HL-60 (cell line): ENCODE measurements around the gene GRID2.

Source experiments
- DNase-seq, 2 experiments: peaks; one replicate each; pipeline ENCODE4 v3.0.0-alpha.2; 2010 to 2020; ENCODE audit warnings: low read depth in 1 of 2, low spot score in 1 of 2
- H3K27ac ChIP-seq: fragments of 250-450 bp; sonication (Bioruptor Pico); replicated peaks from 2 replicates; pipeline ENCODE4 v1.5.1; 2020; ENCODE audit warnings: mild to moderate bottlenecking, moderate library complexity
- H3K27me3 ChIP-seq: fragments of 250-450 bp; sonication (Bioruptor Pico); 2 replicates; pipeline ENCODE4 v1.5.1; 2021; ENCODE audit warnings: mild to moderate bottlenecking, moderate library complexity; ENCODE audit not compliant: insufficient read depth, poor library complexity, severe bottlenecking
- H3K4me3 ChIP-seq: replicated peaks from 2 replicates; pipeline ENCODE4 v1.5.1; 2011; ENCODE audit warnings: mild to moderate bottlenecking, control low read depth, low read length; ENCODE audit not compliant: insufficient read depth
- GABPA ChIP-seq: IDR thresholded peaks from 2 replicates; pipeline ENCODE4 v1.6.1; 2012; ENCODE audit warnings: low read depth
- POLR2AphosphoS5 ChIP-seq: IDR thresholded peaks from 2 replicates; pipeline ENCODE4 v1.6.1; 2012; ENCODE audit warnings: low read depth
- SPI1 ChIP-seq: IDR thresholded peaks from 2 replicates; pipeline ENCODE4 v1.6.1; 2012; ENCODE audit warnings: low read depth, mild to moderate bottlenecking, borderline replicate concordance
- TF ChIP-seq, protein P1 (sequence below): IDR thresholded peaks from 2 replicates; pipeline ENCODE4 v1.6.1; 2012; ENCODE audit warnings: low read depth; ENCODE audit not compliant: insufficient replicate concordance
- TF ChIP-seq, protein P2 (sequence below): IDR thresholded peaks from one replicate; pipeline ENCODE4 v1.5.1; 2011; ENCODE audit warnings: low read length, control low read depth, inconsistent platforms; ENCODE audit not compliant: insufficient read depth

Gene GRID2

DNA sequence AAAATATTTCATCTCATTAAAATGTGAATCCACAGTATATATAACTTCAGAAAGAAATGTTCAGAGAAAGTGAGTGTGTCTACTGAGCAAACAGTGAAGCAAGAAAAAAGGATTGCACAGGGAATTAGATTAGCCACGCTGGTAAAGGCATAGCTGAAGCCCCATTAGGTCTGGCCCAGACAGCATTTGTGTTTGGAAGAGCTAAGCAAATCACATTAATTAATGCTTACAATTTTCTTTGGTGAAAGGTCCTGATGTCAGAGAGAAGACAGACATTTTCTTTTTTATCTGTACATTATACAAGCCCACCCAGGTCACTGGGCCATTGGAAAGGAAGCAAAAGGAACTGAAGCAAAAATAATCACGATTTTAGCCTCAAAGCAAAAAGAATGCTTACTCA lies 354.6 kb downstream of the GRID2 start:
- H3K27me3 ChIP-seq: no peaks in the 10 kb centered on the region
- H3K27ac ChIP-seq: no peak overlapping the region
- DNase-seq: no peak
- no peak for TF ChIP-seq SPI1
- TF ChIP-seq POLR2AphosphoS5: no peak
- TF ChIP-seq, protein P1, sequence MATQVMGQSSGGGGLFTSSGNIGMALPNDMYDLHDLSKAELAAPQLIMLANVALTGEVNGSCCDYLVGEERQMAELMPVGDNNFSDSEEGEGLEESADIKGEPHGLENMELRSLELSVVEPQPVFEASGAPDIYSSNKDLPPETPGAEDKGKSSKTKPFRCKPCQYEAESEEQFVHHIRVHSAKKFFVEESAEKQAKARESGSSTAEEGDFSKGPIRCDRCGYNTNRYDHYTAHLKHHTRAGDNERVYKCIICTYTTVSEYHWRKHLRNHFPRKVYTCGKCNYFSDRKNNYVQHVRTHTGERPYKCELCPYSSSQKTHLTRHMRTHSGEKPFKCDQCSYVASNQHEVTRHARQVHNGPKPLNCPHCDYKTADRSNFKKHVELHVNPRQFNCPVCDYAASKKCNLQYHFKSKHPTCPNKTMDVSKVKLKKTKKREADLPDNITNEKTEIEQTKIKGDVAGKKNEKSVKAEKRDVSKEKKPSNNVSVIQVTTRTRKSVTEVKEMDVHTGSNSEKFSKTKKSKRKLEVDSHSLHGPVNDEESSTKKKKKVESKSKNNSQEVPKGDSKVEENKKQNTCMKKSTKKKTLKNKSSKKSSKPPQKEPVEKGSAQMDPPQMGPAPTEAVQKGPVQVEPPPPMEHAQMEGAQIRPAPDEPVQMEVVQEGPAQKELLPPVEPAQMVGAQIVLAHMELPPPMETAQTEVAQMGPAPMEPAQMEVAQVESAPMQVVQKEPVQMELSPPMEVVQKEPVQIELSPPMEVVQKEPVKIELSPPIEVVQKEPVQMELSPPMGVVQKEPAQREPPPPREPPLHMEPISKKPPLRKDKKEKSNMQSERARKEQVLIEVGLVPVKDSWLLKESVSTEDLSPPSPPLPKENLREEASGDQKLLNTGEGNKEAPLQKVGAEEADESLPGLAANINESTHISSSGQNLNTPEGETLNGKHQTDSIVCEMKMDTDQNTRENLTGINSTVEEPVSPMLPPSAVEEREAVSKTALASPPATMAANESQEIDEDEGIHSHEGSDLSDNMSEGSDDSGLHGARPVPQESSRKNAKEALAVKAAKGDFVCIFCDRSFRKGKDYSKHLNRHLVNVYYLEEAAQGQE: no peak
- no peak for TF ChIP-seq GABPA
- TF ChIP-seq, protein P2, sequence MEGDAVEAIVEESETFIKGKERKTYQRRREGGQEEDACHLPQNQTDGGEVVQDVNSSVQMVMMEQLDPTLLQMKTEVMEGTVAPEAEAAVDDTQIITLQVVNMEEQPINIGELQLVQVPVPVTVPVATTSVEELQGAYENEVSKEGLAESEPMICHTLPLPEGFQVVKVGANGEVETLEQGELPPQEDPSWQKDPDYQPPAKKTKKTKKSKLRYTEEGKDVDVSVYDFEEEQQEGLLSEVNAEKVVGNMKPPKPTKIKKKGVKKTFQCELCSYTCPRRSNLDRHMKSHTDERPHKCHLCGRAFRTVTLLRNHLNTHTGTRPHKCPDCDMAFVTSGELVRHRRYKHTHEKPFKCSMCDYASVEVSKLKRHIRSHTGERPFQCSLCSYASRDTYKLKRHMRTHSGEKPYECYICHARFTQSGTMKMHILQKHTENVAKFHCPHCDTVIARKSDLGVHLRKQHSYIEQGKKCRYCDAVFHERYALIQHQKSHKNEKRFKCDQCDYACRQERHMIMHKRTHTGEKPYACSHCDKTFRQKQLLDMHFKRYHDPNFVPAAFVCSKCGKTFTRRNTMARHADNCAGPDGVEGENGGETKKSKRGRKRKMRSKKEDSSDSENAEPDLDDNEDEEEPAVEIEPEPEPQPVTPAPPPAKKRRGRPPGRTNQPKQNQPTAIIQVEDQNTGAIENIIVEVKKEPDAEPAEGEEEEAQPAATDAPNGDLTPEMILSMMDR: no peak
- H3K4me3 ChIP-seq: no peak overlapping the region

DNA sequence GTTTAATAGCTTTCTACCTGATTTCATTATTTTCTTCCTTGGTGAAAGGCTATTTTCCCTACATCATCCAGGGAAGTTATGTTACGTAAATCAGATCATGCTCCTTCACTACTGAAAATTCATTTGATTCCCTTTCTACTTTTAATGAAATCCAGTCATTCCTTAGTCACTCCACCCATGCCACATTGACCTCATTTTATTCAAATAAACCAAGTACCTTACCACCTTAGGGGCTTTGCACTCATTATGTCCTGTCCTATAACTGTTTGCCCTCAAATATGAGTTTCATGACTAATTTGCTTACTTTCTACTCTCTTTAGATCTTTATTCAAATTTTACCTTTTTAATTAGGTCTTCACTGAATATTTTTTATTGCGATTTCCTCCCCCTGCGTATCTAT lies 374.0 kb downstream of the GRID2 start:
- Histone ChIP-seq H3K4me3 (no peak overlapping the region), H3K27ac (no peak overlapping the region), H3K27me3 (no peaks in the 10 kb centered on the region)
- TF ChIP-seq, protein P2: no peak
- TF ChIP-seq GABPA (no peak), SPI1 (no peak), POLR2AphosphoS5 (no peak)
- TF ChIP-seq, protein P1: no peak
- no peak for DNase-seq

DNA sequence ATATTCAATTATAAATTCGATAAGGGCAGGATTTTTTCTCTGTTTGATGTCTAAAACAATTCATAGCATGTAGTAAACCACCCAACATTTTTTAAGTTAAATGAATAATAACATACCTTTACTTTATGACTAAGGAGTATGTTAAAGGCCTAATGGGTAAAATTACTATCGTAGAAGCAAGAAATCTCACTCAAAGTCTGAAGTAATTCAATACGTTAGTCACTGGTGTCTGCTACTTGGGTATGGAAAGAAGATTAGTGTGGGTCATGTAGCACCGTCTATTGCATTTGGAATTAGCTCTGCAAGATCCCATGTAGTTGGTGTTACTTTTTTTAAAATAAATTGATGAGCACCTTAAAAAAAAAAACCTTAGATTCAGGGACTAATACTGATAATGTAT lies 374.5 kb downstream of the GRID2 start:
- H3K4me3 ChIP-seq: no peak overlapping the region
- no peak overlapping the region for H3K27ac ChIP-seq
- no peak for TF ChIP-seq SPI1
- TF ChIP-seq GABPA: no peak
- TF ChIP-seq, protein P2: no peak
- TF ChIP-seq POLR2AphosphoS5: no peak
- TF ChIP-seq, protein P1: no peak
- no peak for DNase-seq
- no peaks in the 10 kb centered on the region for H3K27me3 ChIP-seq
